ENCODE data around the gene KCNE3.

GRCh38 chr11:74453373-74453975 is 13.9 kb downstream of the KCNE3 start:
- peak in 5 of 7 experiments; percentile 66 to 88 (median 75) for TF ChIP-seq CTCF (IDR thresholded peaks at IDR 0.05)
- peak in 1 of 3 donors; percentile 55 for TF ChIP-seq POLR2AphosphoS5 (IDR thresholded peaks at IDR 0.05)
- no peak for TF ChIP-seq POLR2A (IDR thresholded peaks at IDR 0.05)
